ENCODE data around the gene COQ9. TPM values are rescaled to one million over a fixed set of nuclear protein-coding genes. Genes with fewer than 3 reads are reported as not detected.

COQ9 gene
- total RNA-seq, 2 donors from 2014 or later, result 29.5 to 33.5 TPM

GRCh38 chr16:57504491-57504890 is 57.2 kb downstream of the COQ9 start:
- Histone ChIP-seq H3K4me1 (ENCODE audit: control insufficient read depth in 1 of 2, low read depth in 2 of 2) (no peaks in the 10 kb centered on the region), H3K4me3 (no peak overlapping the region), H3K36me3 (no peaks in the 10 kb centered on the region), H3K9me3 (no peaks in the 10 kb centered on the region), H3K27ac (no peak overlapping the region), H3K27me3 (replicated peaks; ENCODE audit: insufficient read depth) (no peaks in the 10 kb centered on the region)
- TF ChIP-seq CTCF (IDR thresholded peaks at IDR 0.05), result no peak
- ATAC-seq (ENCODE audit: insufficient number of reproducible peaks, low FRiP score, low read depth) (no peak), DNase-seq (ENCODE audit: low spot score) (no peak)

- no peak for ATAC-seq (ENCODE audit: insufficient number of reproducible peaks, low FRiP score, low read depth)
Measured at GRCh38 chr16:57505169-57505568, 57.9 kb downstream of the COQ9 start.

GRCh38 chr16:57507136-57508034 is 60.1 kb downstream of the COQ9 start:
- Histone ChIP-seq H3K36me3 (no peaks in the 10 kb centered on the region), H3K4me1 (ENCODE audit: control insufficient read depth in 1 of 2, low read depth in 2 of 2) (no peaks in the 10 kb centered on the region), H3K27ac (no peak overlapping the region), H3K9me3 (no peaks in the 10 kb centered on the region), H3K27me3 (replicated peaks; ENCODE audit: insufficient read depth) (no peaks in the 10 kb centered on the region), H3K4me3 (no peak overlapping the region)
- no peak for DNase-seq (ENCODE audit: low spot score)
- no peak for TF ChIP-seq CTCF (IDR thresholded peaks at IDR 0.05)
- no peak for ATAC-seq (ENCODE audit: insufficient number of reproducible peaks, low FRiP score, low read depth)

More at GRCh38 chr16:57505169-57505568, 57.9 kb downstream of the COQ9 start:
- no peak overlapping the region for H3K27ac ChIP-seq
- no peaks in the 10 kb centered on the region for H3K27me3 ChIP-seq (replicated peaks; ENCODE audit: insufficient read depth)
- no peaks in the 10 kb centered on the region for H3K9me3 ChIP-seq
- TF ChIP-seq CTCF (IDR thresholded peaks at IDR 0.05), result no peak
- no peak for DNase-seq (ENCODE audit: low spot score)
- no peak overlapping the region for H3K4me3 ChIP-seq
- no peaks in the 10 kb centered on the region for H3K36me3 ChIP-seq
- H3K4me1 ChIP-seq (ENCODE audit: control insufficient read depth in 1 of 2, low read depth in 2 of 2), result no peaks in the 10 kb centered on the region

GRCh38 chr16:57508035-57508425 is 60.8 kb downstream of the COQ9 start:
- H3K9me3 ChIP-seq, result no peaks in the 10 kb centered on the region
- no peaks in the 10 kb centered on the region for H3K27me3 ChIP-seq (replicated peaks; ENCODE audit: insufficient read depth)
- peaks cover 4% of the 10 kb centered on the region for H3K36me3 ChIP-seq
- ATAC-seq (ENCODE audit: insufficient number of reproducible peaks, low FRiP score, low read depth) (no peak), DNase-seq (ENCODE audit: low spot score) (no peak)
- no peak for TF ChIP-seq CTCF (IDR thresholded peaks at IDR 0.05)
- H3K4me1 ChIP-seq (ENCODE audit: control insufficient read depth in 1 of 2, low read depth in 2 of 2), result no peaks in the 10 kb centered on the region
- H3K27ac ChIP-seq, result no peak overlapping the region
- no peak overlapping the region for H3K4me3 ChIP-seq

- H3K4me1 ChIP-seq (ENCODE audit: control insufficient read depth in 1 of 2, low read depth in 2 of 2), result no peaks in the 10 kb centered on the region
- no peak overlapping the region for H3K27ac ChIP-seq
- peaks cover 14% of the 10 kb centered on the region for H3K36me3 ChIP-seq
- no peak for DNase-seq (ENCODE audit: low spot score)
- no peak for ATAC-seq (ENCODE audit: insufficient number of reproducible peaks, low FRiP score, low read depth)
- H3K4me3 ChIP-seq, result no peak overlapping the region
- no peaks in the 10 kb centered on the region for H3K9me3 ChIP-seq
- H3K27me3 ChIP-seq (replicated peaks; ENCODE audit: insufficient read depth), result no peaks in the 10 kb centered on the region
- no peak for TF ChIP-seq CTCF (IDR thresholded peaks at IDR 0.05)
Measured at GRCh38 chr16:57509231-57509923, 62.1 kb downstream of the COQ9 start.

All from thoracic aorta (tissue), 2 donors.